GM18907 (cell line): Measurements from ENCODE around the gene RPP25.
"Not testable (repeated sequence)": the region's sequence is repeated elsewhere in the genome, so short reads cannot be mapped to it uniquely, and the experiment has no call there.

Experiments
- ATAC-seq: cut with Tn5 transposase; IDR thresholded peaks from one replicate; pipeline ENCODE4 v1.9.1; 2021; ENCODE audit warnings: mild to moderate bottlenecking, moderate library complexity; ENCODE audit not compliant: unreplicated experiment

The RPP25 gene

GRCh38 chr15:74924525-74924924, 32.0 kb downstream of the RPP25 start:
- no peak for ATAC-seq

DNA sequence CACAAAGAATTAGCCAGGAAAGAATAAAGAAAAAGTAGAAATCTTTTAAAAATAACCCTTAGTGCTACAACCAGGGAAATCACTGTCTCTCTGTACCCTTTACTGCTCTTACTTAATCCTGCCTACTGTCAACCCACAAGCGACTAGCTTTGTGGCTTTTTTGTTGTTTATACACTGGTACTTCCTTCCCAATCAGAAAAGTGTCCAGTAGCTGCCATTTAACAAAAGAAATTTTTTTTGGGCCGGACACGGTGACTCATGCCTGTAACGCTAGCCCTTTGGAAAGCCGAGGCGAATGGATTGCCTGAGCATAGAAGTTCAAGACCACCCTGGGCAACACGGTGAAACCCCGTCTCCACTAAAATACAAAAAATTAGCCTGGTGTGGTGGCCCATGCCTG, 36.1 kb downstream of the RPP25 start:
- no peak for ATAC-seq

GRCh38 chr15:74917676-74918075, 38.9 kb downstream of the RPP25 start:
- no peak for ATAC-seq

GRCh38 chr15:74913799-74914198, 42.8 kb downstream of the RPP25 start:
- not testable (repeated sequence) for ATAC-seq

- ATAC-seq = no peak
Observed at GRCh38 chr15:74913041-74913440, 43.5 kb downstream of the RPP25 start.

DNA sequence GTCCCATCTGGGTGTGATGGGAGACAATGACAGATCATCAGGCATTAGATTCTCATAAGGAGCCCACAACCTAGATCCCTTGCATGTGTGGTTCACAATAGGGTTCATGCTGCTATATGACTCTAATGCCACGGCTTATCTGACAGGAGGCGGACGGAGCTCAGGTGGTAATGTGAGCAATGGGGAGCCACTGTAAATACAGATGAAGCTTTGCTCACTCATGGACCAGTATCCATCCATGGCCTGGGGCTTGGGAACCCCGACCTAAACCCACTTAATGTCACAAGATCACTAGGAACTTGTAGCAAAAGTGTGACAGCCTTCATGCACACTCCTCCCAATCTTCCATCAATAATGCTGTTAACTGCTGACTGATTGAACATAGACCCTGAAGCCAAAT, 47.9 kb downstream of the RPP25 start:
- ATAC-seq = no peak

GRCh38 chr15:74907163-74907870, 49.3 kb downstream of the RPP25 start:
- no peak for ATAC-seq

GRCh38 chr15:74906450-74907162, 50.0 kb downstream of the RPP25 start, which contains the start of gene FAM219B:
Gene FAM219B (minus strand): TSS chr15:74906851. CDS start chr15:74906800, 51 bp downstream.
- peak; percentile 77 for ATAC-seq

- ATAC-seq = peak; percentile 25
Observed at GRCh38 chr15:74906067-74906449, 50.5 kb downstream of the RPP25 start.
